ENCODE results near the gene ANKZF1. TPM values are rescaled to one million over a fixed set of nuclear protein-coding genes. Genes with fewer than 3 reads are reported as not detected.

ANKZF1 gene
- total and polyA plus RNA-seq, 2 of the 8 experiments (the other 6 are each of a cell fraction or from before 2014, with no cell fraction given) = 32.5 to 50.1 TPM

- H2BK15ac ChIP-seq (ENCODE audit: low read length) = no peak overlapping the region
- TF ChIP-seq CTBP2 (IDR thresholded peaks at IDR 0.05; ENCODE audit: borderline replicate concordance, insufficient read depth, insufficient read length, low read length) (no peak), JUND (IDR thresholded peaks at IDR 0.05; ENCODE audit: low read length) (no peak), ATF3 (IDR thresholded peaks at IDR 0.05; ENCODE audit: insufficient read depth, low read depth, low read length) (no peak), SIN3A (conservative IDR thresholded peaks at IDR 0.05 in 1 of 2, IDR thresholded peaks at IDR 0.05 in 1 of 2; ENCODE audit: low read depth in 1 of 2, low read length in 2 of 2) (no peak), GTF2F1 (IDR thresholded peaks at IDR 0.05; ENCODE audit: borderline replicate concordance, low read depth, low read length) (no peak), SAP30 (IDR thresholded peaks at IDR 0.05; ENCODE audit: insufficient read depth, insufficient replicate concordance, low read length) (no peak), POU5F1 (IDR thresholded peaks at IDR 0.05; ENCODE audit: low read depth, low read length) (no peak), SIRT6 (IDR thresholded peaks at IDR 0.05; ENCODE audit: low read length) (no peak), TAF7 (optimal IDR thresholded peaks at IDR 0.05; ENCODE audit: borderline replicate concordance, low read depth, low read length) (no peak)
- no peak overlapping the region for H3K23ac ChIP-seq (ENCODE audit: insufficient read length)
- no peaks in the 10 kb centered on the region for H3K79me2 ChIP-seq (ENCODE audit: control insufficient read depth in 1 of 2, insufficient read depth in 2 of 2, low read length in 2 of 2)
- no peaks in the 10 kb centered on the region for H3K79me1 ChIP-seq (ENCODE audit: low read depth, low read length)
- no peak overlapping the region for H3K56ac ChIP-seq (replicated peaks; ENCODE audit: insufficient read length, low read depth, low read length)
- CTCF ChIA-PET (ENCODE audit: partially characterized antibody) = interaction anchor here (1.2 to 3.5 kb wide), 4 partner anchors 17 to 174 kb away, joined by 3 to 9 read pairs (median 6); no protein-coding TSS in a partner anchor
- H4K20me1 ChIP-seq (replicated peaks in 1 of 2; ENCODE audit: control insufficient read depth in 1 of 2, insufficient read depth in 2 of 2, low read length in 2 of 2) = no peaks in the 10 kb centered on the region
- no peak overlapping the region for H2BK20ac ChIP-seq (ENCODE audit: low read length)
- H3K14ac ChIP-seq (ENCODE audit: insufficient read length) = no peak overlapping the region
- H2AFZ ChIP-seq (ENCODE audit: low read length) = peak overlapping the region; percentile 46; the same call in 1 of the 2 replicates
- no peaks in the 10 kb centered on the region; a peak in 1 of 4 replicates for H3K9me3 ChIP-seq (ENCODE audit: insufficient read depth in 2 of 2, low read depth in 1 of 2, low read length in 1 of 2)
- no peak overlapping the region; a peak in 1 of 8 replicates for H3K4me3 ChIP-seq (ENCODE audit: extremely low read depth in 1 of 4, insufficient read depth in 2 of 4, low read depth in 3 of 4, low read length in 4 of 4)
- no peak overlapping the region for H4K8ac ChIP-seq (ENCODE audit: extremely low read depth, insufficient read depth, low read length)
- no peak overlapping the region for H2BK12ac ChIP-seq (ENCODE audit: low read depth, low read length)
- no peak overlapping the region for H4K5ac ChIP-seq (ENCODE audit: insufficient read length, low read depth, low read length)
- no peak overlapping the region for H3K9ac ChIP-seq (replicated peaks in 1 of 4; ENCODE audit: extremely low read depth in 1 of 4, low read depth in 3 of 4, low read length in 3 of 4)
- H3K27ac ChIP-seq (ENCODE audit: low read depth, low read length) = no peak overlapping the region
- no peak overlapping the region for H2AK5ac ChIP-seq (ENCODE audit: low read depth, low read length)
- H3K18ac ChIP-seq (ENCODE audit: extremely low read depth, low read length) = no peak overlapping the region
- no peak overlapping the region for H3K4me2 ChIP-seq (ENCODE audit: insufficient read depth in 1 of 2, low read depth in 2 of 2, low read length in 2 of 2)
- H3K4me1 ChIP-seq (replicated peaks in 1 of 4; ENCODE audit: control insufficient read depth in 3 of 4, insufficient read depth in 4 of 4, low read length in 3 of 4) = no peaks in the 10 kb centered on the region
- H3K27me3 ChIP-seq (replicated peaks in 1 of 4; ENCODE audit: control insufficient read depth in 3 of 4, extremely low read depth in 1 of 4, insufficient read depth in 3 of 4, low read length in 3 of 4) = no peaks in the 10 kb centered on the region
- H3K4ac ChIP-seq (replicated peaks; ENCODE audit: insufficient read length, low read depth, low read length) = no peak overlapping the region
- 90% methylated on average over 12 of the region's 12 CpGs; no CpG with 5 or more reads in 1 of the 2 experiments for WGBS, 2 experiments (ENCODE audit: extremely low coverage in 1 of 2, insufficient coverage in 1 of 2, insufficient read length in 1 of 2, insufficient replicate concordance in 2 of 2, low coverage in 1 of 2, low lambda C conversion rate in 2 of 2, missing lambda C conversion rate in 1 of 2)
- FAIRE-seq (no peak), DNase-seq (ENCODE audit: low read depth in 1 of 2, low spot score in 2 of 2) (no peak)
- no peak overlapping the region for H2BK120ac ChIP-seq (replicated peaks; ENCODE audit: low read depth, low read length)
- no peaks in the 10 kb centered on the region for H3K36me3 ChIP-seq (ENCODE audit: control insufficient read depth in 2 of 4, insufficient read depth in 4 of 4, low read length in 3 of 4)
- no peak overlapping the region for H4K91ac ChIP-seq (replicated peaks; ENCODE audit: insufficient read length, low read length)
- POLR2A ChIA-PET (ENCODE audit: partially characterized antibody) = interaction anchor here (1.1 to 1.3 kb wide), 4 partner anchors 17 to 50 kb away, joined by 3 to 4 read pairs (median 3); partner anchors contain the start of genes ANKZF1 and ATG9A
- H3K23me2 ChIP-seq (ENCODE audit: low read depth, low read length) = no peaks in the 10 kb centered on the region
- no peak overlapping the region for H2BK5ac ChIP-seq (ENCODE audit: low read depth, low read length)
These were observed 30.0 kb upstream of the ANKZF1 start for GRCh38 chr2:219199470-219200211.
